ENCODE measurements around the gene SLAMF1.
A peak's percentile ranks its signal among the peaks of the same experiment; 100 is the strongest.
"Not testable (repeated sequence)": the region's sequence is repeated elsewhere in the genome, so short reads cannot be mapped to it uniquely, and the experiment has no call there.

Gene SLAMF1

GRCh38 chr1:160608057-160608456 is 38.8 kb downstream of the SLAMF1 start:
- no peak for FAIRE-seq

DNA sequence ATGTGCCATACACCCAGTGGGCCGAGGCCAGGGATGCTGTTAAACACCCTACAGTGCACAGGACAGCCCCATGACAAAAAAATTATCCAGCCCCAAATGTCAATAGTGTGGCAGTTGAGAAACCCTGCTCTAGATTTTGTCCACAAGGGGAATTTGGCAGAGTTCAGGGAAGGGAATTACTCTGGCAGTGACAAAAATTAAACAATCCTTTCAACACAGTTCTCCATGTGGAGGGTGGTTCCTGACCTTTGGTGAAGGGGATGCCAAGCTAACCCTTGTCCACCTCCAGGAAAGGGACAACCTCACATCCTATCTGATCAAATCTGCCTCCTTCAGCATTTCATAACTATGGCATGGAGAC is 39.2 kb downstream of the SLAMF1 start:
- FAIRE-seq: no peak
- DNase-seq (ENCODE audit: insufficient read length, low spot score): no peak

More at GRCh38 chr1:160608057-160608456, 38.8 kb downstream of the SLAMF1 start:
- DNase-seq (ENCODE audit: insufficient read length, low spot score): no peak

DNA sequence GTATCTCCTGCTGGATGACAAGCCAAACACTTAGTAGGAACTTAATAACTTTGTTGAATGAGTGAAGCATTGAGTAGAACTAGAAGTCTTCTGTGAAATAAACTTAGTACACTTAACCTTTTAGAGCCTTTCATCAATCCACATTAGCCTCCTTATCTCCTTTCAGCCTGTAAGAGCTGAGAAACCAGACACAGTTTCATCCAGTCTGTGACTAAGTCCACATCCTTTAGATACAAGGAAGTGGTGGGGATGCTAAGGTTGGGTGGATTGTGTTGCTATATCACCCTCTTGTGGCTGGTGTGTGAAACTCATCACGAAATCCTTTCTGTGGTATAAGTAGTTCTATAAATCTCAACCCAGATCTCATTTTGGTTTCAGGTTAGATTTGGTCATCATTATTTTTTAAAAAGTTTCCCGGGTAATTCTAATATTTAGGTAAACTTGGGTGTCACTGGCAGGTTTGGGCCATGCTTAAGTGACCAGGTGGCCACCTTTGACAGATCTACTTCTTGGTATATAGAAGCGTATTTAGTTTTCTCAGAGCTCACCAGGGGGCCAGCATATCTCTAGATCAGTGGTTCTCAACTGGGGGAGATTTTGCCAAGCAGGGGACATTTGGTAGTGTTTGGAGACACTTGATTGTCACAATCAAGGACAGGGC is 39.7 kb downstream of the SLAMF1 start:
- DNase-seq (ENCODE audit: insufficient read length, low spot score) (peak; percentile 51), FAIRE-seq (no peak)

DNA sequence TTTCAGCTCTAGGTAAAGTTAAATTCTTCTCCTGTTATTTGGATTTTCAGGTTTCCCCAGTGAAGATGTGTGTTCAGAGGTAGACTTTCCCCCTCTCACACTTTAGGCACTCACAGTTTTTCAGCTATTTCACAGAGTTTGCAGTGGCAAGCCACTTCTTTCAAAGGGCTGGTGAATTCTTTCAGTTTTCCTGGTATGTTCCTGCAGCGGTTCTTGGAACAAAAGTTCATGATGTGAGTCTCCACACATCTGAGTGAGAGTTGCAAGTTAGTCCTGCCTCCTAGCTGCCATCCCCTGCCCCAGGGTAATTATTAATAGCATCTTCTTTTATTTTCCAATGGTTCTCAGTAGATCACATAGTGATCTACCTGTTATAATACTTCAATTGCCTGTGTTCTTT is 40.2 kb downstream of the SLAMF1 start:
- DNase-seq (ENCODE audit: insufficient read length, low spot score): no peak
- FAIRE-seq: no peak

DNA sequence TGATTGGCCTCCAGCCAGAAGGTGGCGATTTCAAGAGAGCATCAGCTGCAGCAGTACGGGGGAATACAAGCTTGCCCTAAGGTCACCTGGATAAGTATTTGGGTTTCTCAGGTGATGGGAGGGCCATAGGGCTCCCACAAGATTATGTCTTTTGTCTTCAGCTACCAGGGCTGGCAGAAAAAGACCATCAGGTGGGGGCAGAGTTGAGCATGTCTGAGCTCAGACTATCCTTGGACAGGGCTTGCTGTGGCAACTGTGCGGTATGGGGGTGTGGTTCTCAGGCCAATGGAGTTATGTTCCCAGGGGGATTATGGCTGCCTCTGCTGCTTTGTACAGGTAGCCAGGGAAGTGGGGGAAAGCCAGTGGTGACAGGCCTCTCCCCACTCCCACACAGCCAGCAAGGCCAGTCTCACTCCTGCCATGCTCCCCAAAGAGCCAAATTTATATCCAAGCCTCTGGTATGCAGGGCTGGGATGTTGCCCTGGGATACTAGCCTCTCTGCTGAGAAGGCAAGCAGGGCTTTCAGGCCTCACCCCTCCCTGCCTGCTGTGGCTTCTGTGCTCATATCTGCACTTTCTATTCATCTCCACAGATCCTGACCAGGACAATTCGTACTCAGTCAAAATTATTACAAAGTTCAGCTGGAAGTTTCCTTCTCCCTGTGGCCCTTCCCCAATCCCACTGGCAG is 40.9 kb downstream of the SLAMF1 start:
- FAIRE-seq (no peak), DNase-seq (ENCODE audit: insufficient read length, low spot score) (no peak)

DNA sequence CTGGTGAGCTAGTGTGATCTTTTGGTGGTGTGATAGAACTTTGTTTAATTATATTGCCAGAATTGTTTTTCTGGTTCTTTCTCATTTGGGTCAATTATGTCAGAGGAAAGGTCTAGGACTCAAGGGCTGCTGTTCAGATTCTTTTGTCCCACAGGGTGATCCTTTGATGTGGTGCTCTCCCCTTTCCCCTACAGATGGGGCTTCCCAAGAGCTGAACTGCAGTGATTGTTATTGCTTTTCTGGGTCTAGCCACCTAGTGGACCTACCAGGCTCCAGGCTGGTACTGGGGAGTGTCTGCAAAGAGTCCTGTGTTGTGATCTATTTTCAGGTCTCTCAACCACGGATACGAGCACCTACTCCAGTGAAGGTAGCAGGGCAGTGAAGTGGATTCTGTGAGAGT is 41.6 kb downstream of the SLAMF1 start:
- no peak for DNase-seq (ENCODE audit: insufficient read length, low spot score)

GRCh38 chr1:160597705-160598104 is 49.1 kb downstream of the SLAMF1 start:
- DNase-seq (ENCODE audit: insufficient read length, low spot score) (no peak), FAIRE-seq (no peak)

More for the DNA sequence above, 41.6 kb downstream of the SLAMF1 start:
- FAIRE-seq: no peak

DNA sequence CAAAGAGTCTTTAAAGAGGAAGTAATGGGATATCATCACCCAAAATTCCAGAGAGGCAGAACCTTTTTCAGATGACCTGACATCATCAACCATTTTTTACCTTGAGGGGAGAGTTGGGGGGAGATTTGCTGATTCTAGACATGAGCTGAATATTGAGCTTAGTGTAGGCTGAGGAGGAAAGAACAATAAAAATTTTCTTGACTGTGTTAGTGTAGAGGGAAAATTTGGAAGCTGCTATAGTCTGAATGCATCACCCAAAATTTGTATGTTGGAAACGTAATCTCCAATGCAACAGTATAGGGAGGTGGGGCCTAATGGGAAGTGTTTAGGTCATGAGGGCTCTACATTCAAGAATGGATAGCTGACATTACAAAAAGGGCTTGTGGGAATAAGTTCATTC is 49.8 kb downstream of the SLAMF1 start:
- DNase-seq (ENCODE audit: insufficient read length, low spot score) (no peak), FAIRE-seq (no peak)

DNA sequence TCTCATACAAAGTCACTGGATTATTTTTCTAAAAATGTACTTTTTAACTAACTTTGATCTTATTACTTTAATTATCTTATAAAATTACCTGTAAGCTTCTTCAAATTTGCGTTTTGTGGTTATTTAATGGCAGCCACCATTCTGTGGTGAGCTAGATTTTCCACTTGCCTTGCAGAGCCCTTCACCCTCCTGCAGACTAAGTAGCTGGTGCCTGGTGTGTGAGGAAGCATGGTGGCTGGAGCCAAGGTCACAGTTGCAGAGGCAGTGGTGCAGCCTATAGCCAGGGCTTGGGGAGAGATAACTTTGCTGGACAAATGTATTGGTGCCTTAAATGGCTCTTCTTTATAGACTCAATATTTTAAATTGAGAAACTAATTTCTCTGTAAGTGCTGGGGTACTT is 56.4 kb downstream of the SLAMF1 start:
- FAIRE-seq (no peak), DNase-seq (ENCODE audit: insufficient read length, low spot score) (no peak)

DNA sequence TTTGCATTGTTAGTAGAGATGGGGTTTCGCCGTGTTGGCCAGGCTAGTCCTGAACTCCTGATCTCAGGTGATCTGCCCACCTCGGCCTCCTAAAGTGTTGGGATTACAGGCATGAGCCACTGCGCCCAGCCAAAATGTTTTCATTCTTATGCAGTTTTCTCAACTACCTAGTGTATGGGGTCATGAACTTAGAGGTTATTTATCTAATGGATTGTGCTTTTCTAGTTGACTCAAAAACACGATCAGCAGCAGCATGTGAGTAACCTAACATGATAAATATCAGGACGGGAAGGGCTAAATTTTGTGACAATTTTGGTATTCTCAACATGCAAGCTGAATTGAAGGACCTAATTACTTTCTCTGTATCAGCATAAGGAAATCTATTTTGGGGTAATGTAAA is 58.4 kb downstream of the SLAMF1 start:
- no peak for FAIRE-seq
- no peak for DNase-seq (ENCODE audit: insufficient read length, low spot score)

DNA sequence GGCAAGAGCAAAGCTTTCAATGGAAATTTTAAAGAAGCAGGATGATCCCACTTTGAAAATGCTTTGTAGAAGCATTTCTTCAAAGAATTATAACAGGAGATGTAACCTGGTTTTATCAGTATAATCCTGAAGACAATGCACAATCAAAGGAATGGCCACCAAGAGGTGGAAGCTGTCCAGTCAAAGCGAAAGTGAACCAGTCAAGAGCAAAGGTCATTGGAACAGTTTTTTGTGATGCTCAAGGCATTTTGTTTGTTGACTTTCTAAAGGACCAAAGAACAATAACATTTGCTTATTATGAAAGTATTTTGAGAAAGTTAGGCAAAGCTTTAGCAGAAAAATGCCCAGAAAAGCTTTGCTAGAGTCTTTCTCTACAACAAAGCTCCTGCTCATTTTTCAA is 62.1 kb downstream of the SLAMF1 start:
- no peak for FAIRE-seq

DNA sequence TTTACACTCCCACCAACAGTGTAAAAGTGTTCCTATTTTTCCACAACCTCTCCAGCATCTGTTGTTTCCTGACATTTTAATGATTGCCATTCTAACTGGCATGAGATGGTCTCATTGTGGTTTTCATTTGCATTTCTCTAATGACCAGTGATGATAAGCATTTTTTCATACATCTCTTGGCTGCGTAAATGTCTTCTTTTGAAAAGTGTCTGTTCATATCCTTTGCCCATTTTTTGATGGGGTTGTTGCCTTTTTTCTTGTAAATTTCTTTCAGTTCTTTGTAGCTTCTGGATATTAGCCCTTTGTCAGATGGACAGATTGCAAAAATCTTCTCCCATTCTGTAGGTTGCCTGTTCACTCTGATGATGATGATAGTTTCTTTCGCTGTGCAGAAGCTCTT is 63.9 kb downstream of the SLAMF1 start:
- FAIRE-seq; DNase-seq (ENCODE audit: insufficient read length, low spot score): not testable (repeated sequence)

More for the DNA sequence above, 62.1 kb downstream of the SLAMF1 start:
- DNase-seq (ENCODE audit: insufficient read length, low spot score): no peak

- no peak for FAIRE-seq
- DNase-seq (ENCODE audit: insufficient read length, low spot score): no peak
Observed at GRCh38 chr1:160581961-160582360, 64.9 kb downstream of the SLAMF1 start.

DNA sequence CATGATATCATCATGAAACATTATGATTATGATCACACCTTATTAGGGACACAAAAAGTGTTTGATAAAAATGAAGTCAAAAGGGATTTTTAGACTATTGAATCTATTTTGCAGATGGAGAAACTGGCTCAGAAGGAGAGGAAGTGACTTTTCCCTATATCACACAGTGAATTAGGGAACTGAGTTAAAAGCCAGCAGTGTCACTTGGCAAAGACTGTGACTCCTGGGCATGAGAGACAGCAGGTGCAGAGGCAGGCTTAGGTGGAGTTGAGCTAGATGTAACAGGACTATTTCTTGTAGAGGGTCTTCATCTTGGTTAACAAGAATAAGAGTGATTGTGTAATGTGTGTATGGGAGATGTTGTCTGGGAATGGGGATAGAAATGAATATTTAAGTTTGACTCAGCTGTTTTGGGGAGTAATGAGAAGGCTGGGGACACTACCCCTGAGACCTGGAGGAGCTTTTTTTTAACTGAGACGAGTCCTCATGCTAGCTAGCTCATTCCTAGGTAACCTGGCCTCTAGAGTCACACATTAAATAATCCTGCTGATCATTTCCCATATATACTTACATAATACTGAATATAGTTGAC is 66.5 kb downstream of the SLAMF1 start:
- DNase-seq (ENCODE audit: insufficient read length, low spot score) (no peak), FAIRE-seq (no peak)

DNA sequence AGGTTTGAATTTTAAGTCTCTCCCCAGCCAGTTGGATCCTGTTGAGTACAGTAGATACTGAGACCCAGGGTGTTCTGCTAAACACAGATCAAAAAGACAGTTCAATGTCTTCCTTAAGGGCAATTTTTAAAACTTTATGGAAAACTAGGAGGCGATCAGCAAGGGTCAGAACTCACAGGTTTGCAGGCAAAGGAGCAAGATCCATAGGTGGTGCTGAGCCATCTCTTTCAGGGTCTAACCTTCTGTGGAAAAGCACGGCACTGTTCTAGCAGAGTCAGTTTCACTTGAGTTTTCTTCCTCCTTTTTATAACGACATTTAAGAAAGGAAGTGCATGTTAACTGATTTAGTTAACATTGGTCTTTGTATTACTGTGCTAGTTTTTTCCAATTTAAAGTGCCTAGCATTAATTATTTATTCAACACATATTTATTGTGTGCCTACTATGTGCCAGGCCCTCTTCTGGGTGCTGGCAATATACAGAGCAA is 67.6 kb downstream of the SLAMF1 start, which contains the start of gene CD84:
Gene CD84 (minus strand): TSS at position 281 of the 486 bp plus-strand sequence. CDS start 59 bp downstream, at position 222.
- no peak for DNase-seq (ENCODE audit: insufficient read length, low spot score)
- no peak for FAIRE-seq

DNA sequence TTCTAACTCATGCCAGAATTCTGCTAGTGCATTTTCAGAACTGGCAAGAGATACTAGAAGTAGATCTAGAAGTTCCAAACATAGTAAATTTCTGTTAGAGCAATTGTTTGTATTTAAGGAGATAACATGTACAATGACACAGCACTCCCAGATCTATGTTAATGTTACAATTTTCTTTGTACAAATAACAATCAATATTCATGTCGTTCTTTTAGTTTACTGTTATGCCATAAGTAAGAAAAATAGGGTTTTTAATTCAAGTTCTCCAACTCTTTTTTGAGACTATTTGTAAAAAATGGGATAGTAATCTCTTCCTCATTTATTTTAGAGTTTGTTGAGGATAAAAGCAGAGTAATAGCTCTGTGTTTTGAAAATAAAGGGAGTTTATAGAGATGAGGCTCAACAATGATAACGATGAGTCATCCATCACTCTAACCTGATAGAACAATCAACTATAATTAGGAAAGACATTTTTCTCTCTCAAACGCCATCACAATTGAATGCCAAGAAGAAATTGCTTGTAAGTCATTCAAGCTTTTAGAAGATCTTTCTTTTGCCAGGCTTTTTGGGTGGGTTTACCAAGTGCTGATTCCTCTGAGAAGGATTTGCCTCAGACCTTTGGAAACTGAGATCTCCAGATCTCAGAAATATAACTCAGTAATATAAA is 68.2 kb downstream of the SLAMF1 start:
- DNase-seq (ENCODE audit: insufficient read length, low spot score): no peak
- no peak for FAIRE-seq

- DNase-seq (ENCODE audit: insufficient read length, low spot score) (no peak), FAIRE-seq (no peak)
Observed at GRCh38 chr1:160578175-160578524, 68.7 kb downstream of the SLAMF1 start.

GRCh38 chr1:160577671-160578070 is 69.2 kb downstream of the SLAMF1 start:
- FAIRE-seq: no peak

DNA sequence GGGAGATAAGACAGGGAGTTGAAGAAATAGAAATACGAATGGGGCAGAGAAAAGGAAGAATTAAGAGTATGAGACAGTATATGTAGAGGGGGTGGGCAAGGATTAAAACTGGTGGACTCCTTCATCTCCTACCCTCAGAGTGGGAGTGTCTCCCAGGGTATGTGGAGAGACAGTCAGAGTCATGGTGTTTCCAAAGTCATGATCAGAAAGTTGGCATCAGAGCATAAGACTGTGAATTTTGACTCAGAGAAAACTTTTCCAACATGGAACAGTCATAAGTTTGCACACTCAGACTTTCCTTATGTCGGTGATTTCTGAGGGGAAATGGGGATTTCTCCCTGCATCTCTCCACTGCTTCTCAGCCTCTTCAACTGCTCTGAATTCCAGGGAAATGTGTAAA is 70.0 kb downstream of the SLAMF1 start:
- FAIRE-seq: no peak

More at GRCh38 chr1:160577671-160578070, 69.2 kb downstream of the SLAMF1 start:
- DNase-seq (ENCODE audit: insufficient read length, low spot score): no peak

GRCh38 chr1:160576390-160576789 is 70.5 kb downstream of the SLAMF1 start:
- no peak for FAIRE-seq
- no peak for DNase-seq (ENCODE audit: insufficient read length, low spot score)

More for the DNA sequence above, 70.0 kb downstream of the SLAMF1 start:
- no peak for DNase-seq (ENCODE audit: insufficient read length, low spot score)

DNA sequence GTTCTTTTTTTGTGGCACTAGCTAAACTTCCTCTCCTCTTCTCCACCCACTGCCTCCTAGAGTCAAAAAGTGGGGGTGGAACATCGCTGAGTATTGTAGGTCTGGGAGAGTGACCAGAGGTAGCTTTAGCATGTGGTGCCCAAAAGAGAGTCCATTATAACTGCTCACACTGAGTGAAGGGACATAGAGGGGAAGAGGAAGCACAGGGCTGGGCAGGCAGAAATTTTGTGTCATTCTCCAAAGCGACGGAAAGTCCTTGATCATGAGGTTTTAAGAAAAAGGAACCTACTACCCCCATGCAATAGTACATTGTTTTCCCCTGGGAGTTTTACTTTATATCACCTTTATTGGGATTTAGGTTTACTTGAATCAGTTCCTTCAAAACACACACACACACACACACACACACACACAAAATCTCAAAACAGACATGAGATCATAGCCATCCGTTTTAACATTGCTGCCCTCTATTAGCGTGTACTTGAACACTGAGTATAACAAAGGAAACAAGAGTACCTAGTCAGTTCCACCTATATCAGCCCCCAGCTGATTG is 71.7 kb downstream of the SLAMF1 start:
- no peak for FAIRE-seq

More for the DNA sequence above, 71.7 kb downstream of the SLAMF1 start:
- DNase-seq (ENCODE audit: insufficient read length, low spot score): no peak
